Activated CD4-positive, alpha-beta T cell treated with anti-CD3 and anti-CD28 coated beads, Interleukin-10, Interleukin-2, amounts not matched to agents 100 ng/mL and 50 ng/mL, durations not matched to agents 16 hours and 8 hours (primary cell): ENCODE data around the gene PYDC1.
A peak's percentile ranks its signal among the peaks of the same experiment; 100 is the strongest.
"Not testable (repeated sequence)": the region's sequence is repeated elsewhere in the genome, so short reads cannot be mapped to it uniquely, and the experiment has no call there.

ENCODE experiments used
- DNase-seq: peaks from one replicate; pipeline ENCODE4 v3.0.0-alpha.2; 2020

PYDC1 gene

GRCh38 chr16:31216422-31217135 is at the start of gene PYDC1:
PYDC1 (minus strand) TSS chr16:31217135; CDS start chr16:31217028, 107 bp downstream.
- no peak for DNase-seq

- DNase-seq = peak; percentile 86
Observed at GRCh38 chr16:31265329-31266245, 48.7 kb upstream of the PYDC1 start.

GRCh38 chr16:31262084-31262483 is 45.1 kb upstream of the PYDC1 start:
- no peak for DNase-seq

GRCh38 chr16:31260136-31260931 is 43.4 kb upstream of the PYDC1 start:
- DNase-seq = no peak

- DNase-seq = no peak
Observed at GRCh38 chr16:31258366-31258765, 41.4 kb upstream of the PYDC1 start.

GRCh38 chr16:31256466-31256865 is 39.5 kb upstream of the PYDC1 start:
- DNase-seq = no peak

GRCh38 chr16:31253642-31254045 is 36.7 kb upstream of the PYDC1 start:
- peak; percentile 82 for DNase-seq

GRCh38 chr16:31251435-31251834 is 34.5 kb upstream of the PYDC1 start:
- DNase-seq = no peak

GRCh38 chr16:31250782-31251384 is 33.9 kb upstream of the PYDC1 start:
- DNase-seq = peak; percentile 59

- no peak for DNase-seq
Observed at GRCh38 chr16:31248344-31248743, 31.4 kb upstream of the PYDC1 start.

- no peak for DNase-seq
Observed at GRCh38 chr16:31246296-31246695, 29.4 kb upstream of the PYDC1 start.

- not testable (repeated sequence) for DNase-seq
Observed at GRCh38 chr16:31245598-31245997, 28.7 kb upstream of the PYDC1 start.

GRCh38 chr16:31243734-31244670 is 27.1 kb upstream of the PYDC1 start:
- no peak for DNase-seq

GRCh38 chr16:31242206-31242605 is 25.3 kb upstream of the PYDC1 start:
- DNase-seq = no peak

- no peak for DNase-seq
Observed at GRCh38 chr16:31238041-31238440, 21.1 kb upstream of the PYDC1 start.

GRCh38 chr16:31229501-31229900 is 12.6 kb upstream of the PYDC1 start:
- no peak for DNase-seq

- no peak for DNase-seq
Observed at GRCh38 chr16:31228206-31228605, 11.3 kb upstream of the PYDC1 start.

- DNase-seq = no peak
Observed at GRCh38 chr16:31225193-31225592, 8.3 kb upstream of the PYDC1 start.

- DNase-seq = no peak
Observed at GRCh38 chr16:31224092-31224955, 7.4 kb upstream of the PYDC1 start.

GRCh38 chr16:31223044-31223443 is 6.1 kb upstream of the PYDC1 start:
- DNase-seq = no peak
